Measurements from ENCODE around the gene CLDN7. TPM values are rescaled to one million over a fixed set of nuclear protein-coding genes. Genes with fewer than 3 reads are reported as not detected.
A peak's percentile ranks its signal among the peaks of the same experiment; 100 is the strongest.

The CLDN7 gene
- total and polyA plus RNA-seq, 10 donors = 0.74 to 6.6 (median 2.7) TPM

DNA sequence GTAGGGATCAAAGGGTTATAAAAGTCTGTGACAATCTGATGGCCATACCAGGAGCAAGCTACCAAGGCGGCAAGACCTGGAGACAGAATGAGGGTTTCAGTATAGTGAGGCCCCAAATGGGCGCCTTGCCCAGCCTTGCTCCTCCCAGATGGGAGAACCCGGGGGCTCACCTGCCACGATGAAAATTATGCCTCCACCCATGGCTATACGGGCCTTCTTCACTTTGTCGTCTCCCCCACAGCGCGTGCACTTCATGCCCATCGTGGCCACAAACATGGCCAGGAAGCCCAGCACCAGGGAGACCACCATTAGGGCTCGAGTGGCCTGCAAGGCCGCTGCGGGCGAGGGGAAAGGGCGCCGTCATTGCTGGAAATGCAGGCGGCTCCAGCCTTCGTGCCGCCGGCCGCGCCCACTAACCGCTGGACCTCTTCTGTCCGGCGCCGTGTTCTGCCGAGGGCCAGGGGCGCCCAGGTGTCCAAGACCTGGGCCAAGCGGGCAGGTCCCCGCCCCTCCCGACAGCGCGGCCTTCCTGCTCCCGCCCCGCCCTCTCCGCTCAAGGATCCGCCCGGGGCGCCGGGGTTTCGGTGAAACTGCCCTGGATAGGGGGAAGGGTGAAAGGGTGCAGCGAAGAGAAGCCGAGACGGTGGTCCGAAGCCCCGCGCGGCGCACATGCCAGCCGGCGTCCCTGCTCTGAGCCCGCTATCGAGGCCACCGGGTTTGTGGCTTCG lies 1.5 kb downstream of the CLDN7 start:
- intact Hi-C loops (cut with DNase I; ENCODE audit: low total_unique reads) = no loop called here
- peaks cover 0 to 44% (median 23%) of the 10 kb centered on the region in 6 donors for H3K36me3 ChIP-seq
- peak; percentile 86 for DNase-seq
- WGBS, 5 donors = 8 to 18% (median 11%) methylated on average over 28 to 54 of the region's 54 CpGs
- no peaks in the 10 kb centered on the region for H3K9me3 ChIP-seq
- TF ChIP-seq POLR2AphosphoS5 (IDR thresholded peaks at IDR 0.05) (peak; percentile 50 to 78 (median 59)), POLR2A (IDR thresholded peaks at IDR 0.05) (no peak)
- TF ChIP-seq, protein P1, sequence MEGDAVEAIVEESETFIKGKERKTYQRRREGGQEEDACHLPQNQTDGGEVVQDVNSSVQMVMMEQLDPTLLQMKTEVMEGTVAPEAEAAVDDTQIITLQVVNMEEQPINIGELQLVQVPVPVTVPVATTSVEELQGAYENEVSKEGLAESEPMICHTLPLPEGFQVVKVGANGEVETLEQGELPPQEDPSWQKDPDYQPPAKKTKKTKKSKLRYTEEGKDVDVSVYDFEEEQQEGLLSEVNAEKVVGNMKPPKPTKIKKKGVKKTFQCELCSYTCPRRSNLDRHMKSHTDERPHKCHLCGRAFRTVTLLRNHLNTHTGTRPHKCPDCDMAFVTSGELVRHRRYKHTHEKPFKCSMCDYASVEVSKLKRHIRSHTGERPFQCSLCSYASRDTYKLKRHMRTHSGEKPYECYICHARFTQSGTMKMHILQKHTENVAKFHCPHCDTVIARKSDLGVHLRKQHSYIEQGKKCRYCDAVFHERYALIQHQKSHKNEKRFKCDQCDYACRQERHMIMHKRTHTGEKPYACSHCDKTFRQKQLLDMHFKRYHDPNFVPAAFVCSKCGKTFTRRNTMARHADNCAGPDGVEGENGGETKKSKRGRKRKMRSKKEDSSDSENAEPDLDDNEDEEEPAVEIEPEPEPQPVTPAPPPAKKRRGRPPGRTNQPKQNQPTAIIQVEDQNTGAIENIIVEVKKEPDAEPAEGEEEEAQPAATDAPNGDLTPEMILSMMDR (IDR thresholded peaks at IDR 0.05 in 8 of 11, conservative IDR thresholded peaks at IDR 0.05 in 3 of 11) = no peak
- peak overlapping the region in 6 of 8 donors; percentile 25 to 81 (median 53) for H3K27ac ChIP-seq
- peaks cover 3 to 56% (median 27%) of the 10 kb centered on the region in 7 donors for H3K27me3 ChIP-seq (replicated peaks in 1 of 7)
- H3K4me1 ChIP-seq = peaks cover 22 to 38% (median 35%) of the 10 kb centered on the region in 6 donors
- peak overlapping the region; percentile 32 to 78 (median 49) for H3K4me3 ChIP-seq

DNA sequence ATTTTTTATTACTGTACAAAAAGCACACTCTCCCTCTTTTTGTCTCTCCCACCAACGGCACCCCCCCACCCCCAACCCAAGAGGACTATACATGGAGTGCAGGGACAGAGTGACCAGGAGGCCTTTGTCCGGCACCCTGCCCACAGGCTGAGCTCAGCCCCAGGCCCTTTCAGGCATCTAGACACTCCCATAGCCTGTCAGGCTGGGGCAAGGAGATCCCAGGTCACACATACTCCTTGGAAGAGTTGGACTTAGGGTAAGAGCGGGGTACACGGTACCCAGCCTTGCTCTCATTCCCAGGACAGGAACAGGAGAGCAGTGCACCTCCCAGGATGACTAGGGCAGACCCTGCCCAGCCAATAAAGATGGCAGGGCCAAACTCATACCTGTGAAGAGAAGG lies 2.1 kb downstream of the CLDN7 start:
- Histone ChIP-seq H3K9me3 (no peaks in the 10 kb centered on the region), H3K4me1 (peaks cover 22 to 38% (median 35%) of the 10 kb centered on the region in 6 donors), H3K4me3 (no peak overlapping the region), H3K27ac (peak overlapping the region in 1 of 8 donors; percentile 81), H3K36me3 (peaks cover 0 to 50% (median 30%) of the 10 kb centered on the region in 6 donors), H3K27me3 (replicated peaks in 1 of 7) (peaks cover 3 to 50% (median 27%) of the 10 kb centered on the region in 7 donors)
- TF ChIP-seq POLR2A (IDR thresholded peaks at IDR 0.05) = no peak
- no peak for TF ChIP-seq POLR2AphosphoS5 (IDR thresholded peaks at IDR 0.05)
- TF ChIP-seq, protein P1 (IDR thresholded peaks at IDR 0.05 in 8 of 11, conservative IDR thresholded peaks at IDR 0.05 in 3 of 11) = no peak
- 72 to 93% (median 86%) methylated on average over 2 to 4 of the region's 4 CpGs for WGBS, 5 donors
- no peak for DNase-seq
- intact Hi-C loops (cut with DNase I; ENCODE audit: low total_unique reads) = no loop called here

DNA sequence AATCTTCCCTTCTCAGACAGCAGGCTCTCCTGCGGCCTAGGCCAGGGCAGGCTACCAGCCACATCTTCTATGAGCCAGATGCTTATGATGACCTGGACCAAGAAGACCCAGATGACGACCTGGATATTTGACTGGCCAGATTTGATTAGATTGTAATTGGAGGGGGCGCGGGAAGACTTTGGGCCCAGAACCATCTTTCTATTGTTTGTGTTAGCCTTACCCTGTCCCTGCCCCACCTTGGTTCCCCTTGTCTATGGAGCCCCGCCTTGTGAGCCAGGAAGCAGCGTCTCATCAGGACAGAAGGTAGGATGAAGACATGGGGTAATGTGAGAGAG lies 2.8 kb downstream of the CLDN7 start:
- Histone ChIP-seq H3K27me3 (replicated peaks in 1 of 7) (peaks cover 3 to 43% (median 26%) of the 10 kb centered on the region in 7 donors), H3K9me3 (no peaks in the 10 kb centered on the region), H3K27ac (no peak overlapping the region), H3K4me3 (no peak overlapping the region), H3K4me1 (peaks cover 22 to 38% (median 35%) of the 10 kb centered on the region in 6 donors), H3K36me3 (peaks cover 0 to 57% (median 36%) of the 10 kb centered on the region in 6 donors)
- no peak for TF ChIP-seq POLR2A (IDR thresholded peaks at IDR 0.05)
- TF ChIP-seq POLR2AphosphoS5 (IDR thresholded peaks at IDR 0.05) = no peak
- TF ChIP-seq, protein P1 (IDR thresholded peaks at IDR 0.05 in 8 of 11, conservative IDR thresholded peaks at IDR 0.05 in 3 of 11) = no peak
- intact Hi-C loops (cut with DNase I; ENCODE audit: low total_unique reads) = no loop called here
- WGBS, 5 donors = 94 to 98% (median 97%) methylated on average over 6 of the region's 6 CpGs
- DNase-seq = no peak

DNA sequence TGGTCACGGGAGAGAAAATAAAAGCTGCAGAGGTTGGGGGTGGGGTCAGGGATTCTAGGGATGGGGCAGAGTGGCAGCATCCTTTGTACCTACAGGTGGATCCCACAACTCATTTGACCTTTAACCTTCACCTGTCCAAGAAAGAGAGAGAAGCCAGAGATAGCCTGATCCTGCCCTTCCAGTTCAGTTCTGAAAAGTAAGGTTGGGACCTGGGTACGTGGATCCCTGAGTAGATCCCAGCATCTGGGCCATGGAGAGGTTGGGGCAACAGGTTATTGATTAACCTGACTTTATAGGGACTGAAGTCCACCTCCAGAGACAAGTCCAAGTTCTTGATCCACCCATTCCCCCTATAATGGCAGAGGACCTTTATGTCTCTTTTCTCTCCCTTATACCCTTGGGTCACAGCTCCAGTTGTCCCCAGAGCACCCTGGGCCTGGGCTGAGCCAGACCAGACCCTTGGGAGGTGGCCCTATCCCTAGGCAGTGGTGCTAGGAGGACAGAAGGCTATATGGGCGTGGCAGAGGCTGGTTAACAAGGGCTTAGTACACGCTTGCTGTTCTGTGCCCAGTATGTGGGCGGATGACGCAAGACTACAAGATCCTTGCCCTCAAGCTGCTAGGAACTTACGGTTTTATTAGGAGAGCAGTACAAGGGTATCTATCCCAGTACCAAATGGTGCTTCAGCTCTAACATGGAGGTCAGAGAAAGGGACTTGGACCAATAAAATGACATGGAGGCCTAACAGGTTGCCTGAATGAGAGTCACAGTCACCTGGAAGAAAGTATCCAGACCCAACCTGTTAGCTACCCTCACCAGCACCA lies 3.3 kb downstream of the CLDN7 start:
- peaks cover 3 to 38% (median 22%) of the 10 kb centered on the region in 7 donors for H3K27me3 ChIP-seq (replicated peaks in 1 of 7)
- DNase-seq = no peak
- H3K9me3 ChIP-seq = no peaks in the 10 kb centered on the region
- 76 to 91% (median 83%) methylated on average over 7 of the region's 7 CpGs for WGBS, 5 donors
- TF ChIP-seq, protein P1 (IDR thresholded peaks at IDR 0.05 in 8 of 11, conservative IDR thresholded peaks at IDR 0.05 in 3 of 11) = no peak
- no peak for TF ChIP-seq POLR2AphosphoS5 (IDR thresholded peaks at IDR 0.05)
- no peak for TF ChIP-seq POLR2A (IDR thresholded peaks at IDR 0.05)
- peaks cover 22 to 43% (median 35%) of the 10 kb centered on the region in 6 donors for H3K4me1 ChIP-seq
- no peak overlapping the region for H3K27ac ChIP-seq
- H3K4me3 ChIP-seq = no peak overlapping the region
- peaks cover 0 to 62% (median 41%) of the 10 kb centered on the region in 6 donors for H3K36me3 ChIP-seq
- intact Hi-C loops (cut with DNase I; ENCODE audit: low total_unique reads) = no loop called here
